Left renal cortex interstitium (tissue), 4 donors: ENCODE measurements around the gene ITGAD. TPM values are rescaled to one million over a fixed set of nuclear protein-coding genes. Genes with fewer than 3 reads are reported as not detected.

Experiments
- DNase-seq, 4 donors: peaks; one replicate each; pipeline ENCODE4 v3.0.0-alpha.2; 2013; ENCODE audit warnings: low read depth in 4 of 4, low spot score in 2 of 4, missing footprints in 1 of 4
- polyA plus RNA-seq, 4 donors: library from polyadenylated mRNA; unstranded; fragments of 120-200 nt; gene quantifications; one replicate each; pipeline ENCODE4 v1.2.1, GENCODE V29; 2013; ENCODE audit not compliant: insufficient read length in 4 of 4

The ITGAD gene
- polyA plus RNA-seq, result under 1 TPM; 0.06 to 0.43 (median 0.21) TPM

DNA sequence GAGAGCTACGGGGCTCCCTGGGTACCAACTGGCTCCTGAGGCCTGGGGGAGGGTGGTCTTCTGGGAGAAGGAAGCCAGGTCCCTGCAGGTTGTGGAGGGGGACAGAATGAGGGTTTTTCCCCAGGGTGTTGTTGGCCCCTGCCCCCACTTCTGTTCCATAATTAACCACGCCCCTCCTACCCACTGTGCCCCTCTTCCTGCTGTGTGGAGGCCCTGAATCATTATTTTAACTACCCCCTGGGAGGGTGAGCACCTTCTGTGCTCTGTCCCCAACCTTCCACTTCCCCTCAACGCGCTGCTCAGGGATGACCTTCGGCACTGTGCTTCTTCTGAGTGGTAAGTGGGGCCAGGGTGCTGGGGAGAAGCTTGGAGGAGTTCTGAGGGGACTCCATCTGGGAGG lies at the start of gene ITGAD:
ITGAD (plus strand) TSS at position 280 of the 400 bp plus-strand sequence; CDS start at position 306, 26 bp downstream.
- DNase-seq, result no peak

DNA sequence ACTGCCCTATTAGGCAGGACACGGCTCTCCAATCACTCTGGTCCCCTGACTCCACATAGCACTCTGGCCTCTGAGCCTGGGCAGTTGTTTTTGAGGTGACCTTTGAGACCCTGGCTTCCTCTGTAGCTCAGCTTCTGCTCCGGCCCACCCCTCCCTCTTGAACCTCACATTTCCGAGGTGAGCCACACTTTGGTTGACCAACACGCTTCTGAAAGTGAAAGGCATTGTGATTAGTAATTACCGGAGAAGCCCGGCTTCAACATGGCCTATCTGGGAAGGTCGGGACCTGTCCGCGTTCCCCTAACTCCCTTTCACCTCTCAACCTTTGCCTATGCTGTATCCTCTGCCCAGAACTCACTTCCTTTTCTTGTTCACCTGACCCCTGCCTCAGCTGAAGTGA lies 48.4 kb upstream of the ITGAD start:
- no peak for DNase-seq

GRCh38 chr16:31347445-31347844 lies 45.7 kb upstream of the ITGAD start:
- no peak for DNase-seq

DNA sequence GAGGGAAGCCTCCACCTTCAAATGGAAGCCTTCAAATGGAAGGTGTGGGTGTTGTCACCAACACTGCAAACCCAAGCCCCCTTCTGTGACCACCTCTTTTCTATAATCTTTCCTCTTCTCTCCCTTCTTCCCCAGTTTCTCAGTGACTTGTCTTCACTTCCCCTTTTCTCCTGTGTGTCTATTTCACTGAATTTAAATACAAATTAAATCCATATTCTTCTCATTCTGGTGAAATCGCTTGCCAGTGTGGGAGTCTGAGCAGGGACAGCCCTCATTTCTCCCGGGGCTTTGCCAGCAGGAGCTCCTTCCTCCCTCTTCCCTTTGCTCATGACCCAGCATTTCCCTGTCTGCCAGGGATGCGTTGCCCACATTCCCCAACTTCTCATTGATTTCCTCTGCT lies 44.6 kb upstream of the ITGAD start:
- DNase-seq, result no peak

- no peak for DNase-seq
These were observed 42.7 kb upstream of the ITGAD start for GRCh38 chr16:31350275-31351005.

DNA sequence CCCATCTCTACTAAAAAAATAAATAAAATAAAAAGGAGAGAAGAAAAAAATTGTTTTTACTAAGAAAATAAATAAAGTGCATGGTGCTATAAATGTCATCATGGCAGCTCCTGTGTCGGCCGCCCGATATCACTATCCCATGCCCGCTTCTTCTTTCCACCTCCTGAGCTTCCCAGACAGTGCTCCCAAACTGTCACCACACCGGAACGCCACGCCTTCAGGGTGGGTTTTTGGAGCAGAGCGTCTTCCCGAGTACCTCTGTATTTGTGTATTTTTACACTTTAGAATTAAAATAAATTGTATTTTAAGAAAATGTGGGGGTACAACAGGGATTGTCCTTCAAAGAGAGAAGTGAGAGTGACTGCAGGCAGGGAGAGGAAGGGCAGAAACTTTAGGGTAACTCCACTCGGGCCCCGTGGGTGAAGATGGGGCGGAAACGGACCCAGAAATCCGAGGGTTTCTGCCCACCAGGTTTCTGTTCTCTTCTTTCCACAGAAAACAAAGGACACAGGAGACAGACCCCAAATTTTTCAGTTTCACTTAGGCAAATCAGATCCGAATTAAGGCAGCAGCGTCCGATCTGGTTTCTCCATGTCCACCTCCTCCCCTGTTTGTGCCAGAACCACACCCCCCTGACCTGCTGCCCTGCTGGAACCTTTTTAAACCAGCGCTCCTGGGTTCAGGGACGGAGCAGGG lies 41.7 kb upstream of the ITGAD start:
- no peak for DNase-seq

DNA sequence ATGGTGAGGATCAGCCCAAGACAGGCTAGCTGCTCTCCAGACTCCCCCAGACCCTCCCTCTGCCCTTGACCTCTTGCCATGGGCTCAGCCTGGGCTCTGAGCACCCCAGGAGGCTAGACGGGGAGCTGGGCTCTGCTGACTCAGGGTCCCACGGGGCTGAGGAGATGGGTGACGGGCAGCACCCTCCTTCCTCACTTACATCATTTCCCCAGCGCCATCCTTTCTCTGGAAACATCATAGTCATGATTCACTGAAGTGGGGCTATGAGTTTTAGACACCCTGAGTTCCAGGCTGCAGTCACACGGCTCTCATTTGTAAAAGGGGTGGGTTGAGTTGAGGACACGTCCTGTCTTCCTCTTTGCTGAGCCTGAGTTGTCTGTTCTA lies 41.2 kb upstream of the ITGAD start:
- DNase-seq, result no peak

GRCh38 chr16:31352376-31353115 lies 40.6 kb upstream of the ITGAD start:
- DNase-seq, result no peak

GRCh38 chr16:31354394-31355291 lies 38.5 kb upstream of the ITGAD start, which contains the start of gene ITGAX:
TSS of gene ITGAX (plus strand) at chr16:31355176. CDS start at chr16:31355255, 79 bp downstream.
- DNase-seq, result no peak

DNA sequence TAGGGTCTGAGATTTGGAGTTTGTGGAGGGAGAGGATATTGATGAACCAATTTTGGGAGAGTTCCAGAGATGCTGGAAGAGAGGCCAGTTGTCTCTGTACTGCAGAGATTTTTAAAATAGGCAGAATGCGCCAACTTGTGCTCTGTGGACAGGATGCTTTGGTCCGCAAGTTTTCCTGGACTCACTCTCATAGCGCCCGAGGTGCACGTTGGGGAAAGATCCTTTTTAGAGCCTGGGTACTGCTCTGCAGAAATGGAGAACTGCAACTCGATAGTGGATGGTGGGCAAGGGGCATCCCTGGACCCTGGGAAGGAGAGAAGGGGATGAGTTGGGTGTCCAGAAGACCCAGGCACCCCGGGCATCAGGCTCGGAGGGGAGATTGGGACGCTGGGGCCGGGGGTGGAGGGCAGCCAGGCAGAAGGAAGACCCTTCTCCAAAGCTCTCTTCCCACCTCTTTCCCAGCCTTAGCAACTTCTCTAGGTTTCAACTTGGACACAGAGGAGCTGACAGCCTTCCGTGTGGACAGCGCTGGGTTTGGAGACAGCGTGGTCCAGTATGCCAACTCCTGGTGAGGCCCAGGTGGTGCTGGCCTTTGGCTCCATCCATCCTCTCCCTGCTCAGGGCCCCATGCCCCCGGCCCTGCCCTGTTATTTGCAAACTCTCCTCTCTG lies 37.6 kb upstream of the ITGAD start:
- no peak for DNase-seq

- DNase-seq, result no peak
These were observed 36.4 kb upstream of the ITGAD start for GRCh38 chr16:31356566-31357323.

DNA sequence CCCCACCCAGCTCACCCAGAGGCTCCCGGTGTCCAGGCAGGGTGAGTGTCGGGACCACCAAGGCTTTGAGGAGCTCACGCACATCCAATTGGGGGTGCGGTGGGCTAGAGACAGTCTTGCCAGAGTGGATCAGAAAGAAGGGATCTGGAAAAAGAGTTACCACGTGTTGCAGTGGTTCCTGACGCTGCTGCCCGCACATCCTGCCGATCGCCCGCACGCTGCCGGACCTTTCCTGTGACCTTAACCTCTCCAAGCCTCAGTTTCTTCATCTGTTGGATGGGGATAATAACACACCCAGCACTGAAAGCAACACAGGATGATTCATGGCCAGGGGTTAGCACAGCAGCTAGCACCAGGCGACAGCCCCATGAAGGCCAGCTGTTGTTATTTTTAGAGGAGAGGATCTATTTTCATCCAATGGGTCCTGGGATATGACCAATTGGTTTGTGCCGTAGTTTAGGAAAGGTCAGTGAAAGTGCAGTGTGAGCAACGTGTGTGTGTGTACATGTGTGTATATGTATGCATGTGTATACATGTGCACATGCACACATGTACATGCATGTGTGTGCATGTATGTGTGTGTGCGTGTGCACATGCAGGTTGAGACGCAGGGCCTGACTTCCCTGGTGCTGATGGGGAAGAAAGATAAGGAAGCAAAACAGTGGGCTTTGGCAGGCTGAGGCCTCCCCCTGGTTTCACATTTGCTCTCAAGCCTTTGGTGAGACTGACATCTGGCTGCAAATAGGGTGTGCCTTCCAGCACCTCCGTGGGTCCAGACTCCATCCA lies 35.6 kb upstream of the ITGAD start:
- no peak for DNase-seq

DNA sequence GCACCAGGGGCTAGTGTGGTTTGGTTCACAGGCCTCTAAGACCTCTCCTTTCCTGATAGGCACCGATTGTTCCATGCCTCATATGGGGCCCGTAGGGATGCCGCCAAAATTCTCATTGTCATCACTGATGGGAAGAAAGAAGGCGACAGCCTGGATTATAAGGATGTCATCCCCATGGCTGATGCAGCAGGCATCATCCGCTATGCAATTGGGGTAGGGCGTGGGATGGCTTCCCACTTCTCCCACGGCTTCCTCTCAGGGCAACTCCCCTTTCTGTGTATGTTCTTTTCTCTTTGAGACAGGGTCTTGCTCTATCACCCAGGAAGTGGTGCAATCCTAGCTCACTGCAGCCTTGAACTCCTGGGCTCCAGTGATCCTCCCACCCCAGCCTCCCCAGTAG lies 32.9 kb upstream of the ITGAD start:
- DNase-seq, result no peak

DNA sequence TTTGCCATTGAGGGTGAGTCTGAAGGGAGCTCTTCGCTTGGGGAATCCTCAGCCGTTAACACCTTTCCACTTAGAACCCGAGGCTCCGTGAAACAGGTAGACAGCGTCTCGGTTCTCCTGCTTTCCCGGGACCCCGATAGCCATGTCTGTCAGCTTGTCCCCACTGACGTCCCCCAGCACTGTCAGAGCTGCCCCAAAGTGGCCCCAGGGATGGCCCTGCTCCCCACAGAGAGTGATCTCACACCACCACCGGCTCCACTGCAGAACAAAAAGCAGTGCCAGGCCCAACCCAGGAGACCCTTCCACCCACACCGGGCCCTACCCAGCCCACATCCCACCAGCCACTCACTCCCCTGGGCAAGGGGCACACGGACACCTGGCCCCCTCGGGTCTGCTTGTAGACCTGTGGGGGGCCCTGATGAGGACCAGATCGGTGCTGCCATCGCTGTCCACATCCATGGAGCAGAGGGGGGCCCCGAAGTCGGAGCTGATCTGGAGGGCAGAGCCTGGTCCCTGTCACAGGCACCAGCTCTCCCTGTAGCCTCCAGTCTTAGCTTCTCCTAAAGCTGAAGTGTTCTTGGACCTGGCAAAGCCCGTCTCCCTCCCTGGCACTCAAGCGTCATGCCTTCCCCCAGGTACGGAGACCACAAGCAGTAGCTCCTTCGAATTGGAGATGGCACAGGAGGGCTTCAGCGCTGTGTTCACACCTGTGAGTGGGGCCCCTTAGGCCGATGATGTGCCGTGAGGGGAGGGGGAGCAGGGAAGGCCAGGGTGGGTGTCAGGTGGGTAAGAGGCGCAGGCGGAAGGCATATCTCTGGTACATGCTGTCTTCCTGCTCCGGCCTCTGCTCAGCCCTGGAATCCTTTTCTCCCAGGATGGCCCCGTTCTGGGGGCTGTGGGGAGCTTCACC lies 31.7 kb upstream of the ITGAD start:
- no peak for DNase-seq

GRCh38 chr16:31362476-31363405 lies 30.4 kb upstream of the ITGAD start:
- no peak for DNase-seq

DNA sequence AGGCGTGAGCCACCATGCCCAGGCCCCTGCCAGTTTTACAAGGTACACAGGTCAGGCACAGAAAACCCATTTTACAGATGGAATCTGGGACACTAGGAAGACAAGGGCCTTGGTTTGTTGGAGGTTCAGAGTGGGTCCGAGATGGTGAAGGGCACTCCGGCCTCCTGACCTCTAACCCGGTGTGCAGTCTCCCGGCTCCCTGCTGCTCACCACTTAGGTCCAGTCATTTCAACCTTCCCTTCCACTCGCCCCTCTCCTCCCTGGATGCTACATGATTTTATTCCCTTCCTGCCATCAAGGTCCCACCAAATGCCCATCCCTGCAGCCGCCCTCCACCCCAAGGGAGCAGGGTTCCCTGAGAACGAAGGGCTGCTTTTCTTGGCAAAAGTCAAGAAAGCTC lies 29.4 kb upstream of the ITGAD start:
- no peak for DNase-seq
